Islet precursor cell (in vitro differentiated cells): ENCODE data around the gene E2F1.

Experiments
- DNase-seq: peaks from one replicate; pipeline ENCODE4 v3.0.0-alpha.2; 2018

The E2F1 gene

GRCh38 chr20:33669873-33670640 is 16.1 kb downstream of the E2F1 start:
- no peak for DNase-seq

- DNase-seq: no peak
Measured at GRCh38 chr20:33669224-33669623, 17.0 kb downstream of the E2F1 start.

- no peak for DNase-seq
Measured at GRCh38 chr20:33668466-33669155, 17.6 kb downstream of the E2F1 start.

GRCh38 chr20:33667676-33668465 is 18.3 kb downstream of the E2F1 start:
- peak; percentile 87 for DNase-seq

- no peak for DNase-seq
Measured at GRCh38 chr20:33667245-33667675, 18.9 kb downstream of the E2F1 start.

- peak; percentile 97 for DNase-seq
Measured at GRCh38 chr20:33666293-33667244, 19.6 kb downstream of the E2F1 start, which contains the start of gene ACTL10. Gene ACTL10, plus strand, starts transcription at chr20:33666943. Its CDS starts 555 bp downstream, at chr20:33667498.

- no peak for DNase-seq
Measured at GRCh38 chr20:33664762-33665144, 21.4 kb downstream of the E2F1 start.

GRCh38 chr20:33664085-33664761 is 22.0 kb downstream of the E2F1 start:
- no peak for DNase-seq

- peak; percentile 86 for DNase-seq
Measured at GRCh38 chr20:33663161-33664084, 22.8 kb downstream of the E2F1 start.

GRCh38 chr20:33662172-33662571 is 24.0 kb downstream of the E2F1 start, which contains the start of gene C20orf144:
Gene C20orf144, plus strand, starts transcription at chr20:33662327. Its CDS starts 19 bp downstream, at chr20:33662346.
- DNase-seq: no peak

GRCh38 chr20:33660685-33661058 is 25.5 kb downstream of the E2F1 start:
- DNase-seq: no peak

GRCh38 chr20:33660035-33660684 is 26.0 kb downstream of the E2F1 start:
- DNase-seq: no peak

GRCh38 chr20:33659341-33660034 is 26.7 kb downstream of the E2F1 start:
- DNase-seq: no peak

- no peak for DNase-seq
Measured at GRCh38 chr20:33658929-33659328, 27.3 kb downstream of the E2F1 start.

- no peak for DNase-seq
Measured at GRCh38 chr20:33658510-33658909, 27.7 kb downstream of the E2F1 start.

- no peak for DNase-seq
Measured at GRCh38 chr20:33657704-33658095, 28.5 kb downstream of the E2F1 start.

GRCh38 chr20:33656783-33657703 is 29.1 kb downstream of the E2F1 start:
- no peak for DNase-seq
